HepG2 (cell line): ENCODE data around the gene PALM. TPM values are rescaled to one million over a fixed set of nuclear protein-coding genes. Genes with fewer than 3 reads are reported as not detected.

ENCODE experiments used
- FOXK2 ChIP-seq: fragments of 450-650 bp; IDR thresholded peaks from 2 replicates; pipeline ENCODE4 v1.6.1; 2016
- NR2F6 ChIP-seq, 2 experiments: IDR thresholded peaks; 2 replicates each; pipeline ENCODE4 v1.6.1; 2016; ENCODE audit warnings: antibody characterized with exemption in 1 of 2, mild to moderate bottlenecking in 1 of 2
- RAD51 ChIP-seq: fragments of 450-650 bp; IDR thresholded peaks from 2 replicates; pipeline ENCODE4 v1.6.1; 2016; ENCODE audit warnings: borderline replicate concordance
- SP140L ChIP-seq: sonication (generic); formaldehyde crosslinking; IDR thresholded peaks from 2 replicates; pipeline ENCODE4 v1.4.0; 2020; ENCODE audit warnings: missing genetic modification reagents, borderline replicate concordance
- ZNF253 ChIP-seq: sonication (generic); formaldehyde crosslinking; IDR thresholded peaks from 2 replicates; pipeline ENCODE4 v1.8.0; 2022; ENCODE audit warnings: mild to moderate bottlenecking, missing genetic modification reagents, borderline replicate concordance
- ZNF329 ChIP-seq: sonication (generic); formaldehyde crosslinking; IDR thresholded peaks from 2 replicates; pipeline ENCODE4 v1.9.0; 2021; ENCODE audit warnings: low read depth, mild to moderate bottlenecking, missing genetic modification reagents
- ZNF850 ChIP-seq: sonication (generic); formaldehyde crosslinking; conservative IDR thresholded peaks from 2 replicates; pipeline ENCODE4 v1.9.0; 2021; ENCODE audit warnings: mild to moderate bottlenecking, missing genetic modification reagents
- polyA plus RNA-seq, 8 experiments: library from polyadenylated mRNA; depleted of rRNA in 3 of 8; stranded (reverse) in 7 of 8; unstranded in 1 of 8; fragments of >200 nt; fragmentation: Illumina TruSeq in 4 of 8; extraction: Trizol in 4 of 8; gene quantifications; 2 replicates each; pipeline versions ENCODE4 v1.2.1 to v1.2.3, GENCODE V29; 2011 to 2016; ENCODE audit warnings: low read depth in 4 of 8, missing spikeins in 1 of 8, mixed read lengths in 1 of 8; ENCODE audit not compliant: insufficient read depth in 1 of 8
- total RNA-seq, 5 experiments: library from RNA; depleted of rRNA; stranded (reverse); fragments of >200 nt; fragmentation: Illumina TruSeq; extraction: Trizol; gene quantifications; 2 replicates each; pipeline ENCODE4 v1.2.3, GENCODE V29; 2016; ENCODE audit warnings: low read depth in 1 of 5
- TF ChIP-seq, protein P1 (sequence below): IDR thresholded peaks from 2 replicates; pipeline ENCODE4 v1.6.1; 2016; ENCODE audit warnings: low read depth, missing genetic modification reagents, missing compliant biosample characterization
- TF ChIP-seq, protein P2 (sequence below): sonication (generic); formaldehyde crosslinking; IDR thresholded peaks from 2 replicates; pipeline ENCODE4 v1.9.0; 2021; ENCODE audit warnings: missing genetic modification reagents, mild to moderate bottlenecking, borderline replicate concordance
- TF ChIP-seq, protein P3 (sequence below): sonication (generic); formaldehyde crosslinking; IDR thresholded peaks from one replicate; pipeline ENCODE4 v1.5.1; 2020; ENCODE audit warnings: mild to moderate bottlenecking, missing genetic modification reagents; ENCODE audit errors: not compliant biosample characterization
- TF ChIP-seq, protein P4 (sequence below): IDR thresholded peaks from 2 replicates; pipeline ENCODE4 v1.6.1; 2016; ENCODE audit warnings: mild to moderate bottlenecking, missing biosample characterization, missing genetic modification reagents

PALM gene
- total and polyA plus RNA-seq, 2 of the 13 experiments (the other 11 are each of a cell fraction or from before 2014, with no cell fraction given) = 4.0 to 9.7 TPM

DNA sequence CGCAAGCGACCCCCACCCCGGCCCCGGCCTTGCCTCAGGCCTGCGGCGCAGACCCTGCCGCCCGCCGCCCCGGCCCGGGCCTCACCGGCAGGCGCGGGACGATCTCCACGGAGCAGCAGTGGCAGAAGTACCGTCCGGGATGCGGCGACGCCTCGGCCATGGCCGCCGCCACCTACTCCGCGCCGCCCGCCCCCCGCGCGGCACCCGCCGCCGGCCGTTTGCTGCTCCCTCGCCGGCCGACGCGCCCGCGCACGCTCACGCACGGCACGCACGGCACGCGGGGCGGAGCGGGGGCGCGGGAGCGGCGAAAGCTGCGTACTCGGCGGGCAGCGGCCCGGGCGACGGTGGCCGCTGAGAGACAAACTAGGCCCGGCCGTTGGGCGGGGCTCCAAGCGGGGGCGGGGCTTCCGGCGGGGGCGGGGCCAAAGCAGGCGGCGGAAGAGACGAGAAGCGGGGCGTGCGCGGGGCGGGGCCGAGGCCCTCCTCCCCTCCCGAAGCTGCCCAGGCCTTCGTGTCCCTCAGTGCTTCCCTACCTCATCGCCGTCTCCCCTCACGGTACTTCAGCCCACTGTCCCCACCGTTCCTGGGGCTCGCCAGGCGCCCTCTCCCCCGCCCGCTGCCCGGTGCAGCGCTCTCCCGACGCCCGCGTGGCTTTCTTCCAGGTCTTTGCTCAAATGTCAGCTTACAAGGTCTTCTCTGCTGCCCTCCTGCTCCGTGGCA lies 45.6 kb upstream of the PALM start, which contains the start of gene RNF126 (continued):
- TF ChIP-seq, protein P1, sequence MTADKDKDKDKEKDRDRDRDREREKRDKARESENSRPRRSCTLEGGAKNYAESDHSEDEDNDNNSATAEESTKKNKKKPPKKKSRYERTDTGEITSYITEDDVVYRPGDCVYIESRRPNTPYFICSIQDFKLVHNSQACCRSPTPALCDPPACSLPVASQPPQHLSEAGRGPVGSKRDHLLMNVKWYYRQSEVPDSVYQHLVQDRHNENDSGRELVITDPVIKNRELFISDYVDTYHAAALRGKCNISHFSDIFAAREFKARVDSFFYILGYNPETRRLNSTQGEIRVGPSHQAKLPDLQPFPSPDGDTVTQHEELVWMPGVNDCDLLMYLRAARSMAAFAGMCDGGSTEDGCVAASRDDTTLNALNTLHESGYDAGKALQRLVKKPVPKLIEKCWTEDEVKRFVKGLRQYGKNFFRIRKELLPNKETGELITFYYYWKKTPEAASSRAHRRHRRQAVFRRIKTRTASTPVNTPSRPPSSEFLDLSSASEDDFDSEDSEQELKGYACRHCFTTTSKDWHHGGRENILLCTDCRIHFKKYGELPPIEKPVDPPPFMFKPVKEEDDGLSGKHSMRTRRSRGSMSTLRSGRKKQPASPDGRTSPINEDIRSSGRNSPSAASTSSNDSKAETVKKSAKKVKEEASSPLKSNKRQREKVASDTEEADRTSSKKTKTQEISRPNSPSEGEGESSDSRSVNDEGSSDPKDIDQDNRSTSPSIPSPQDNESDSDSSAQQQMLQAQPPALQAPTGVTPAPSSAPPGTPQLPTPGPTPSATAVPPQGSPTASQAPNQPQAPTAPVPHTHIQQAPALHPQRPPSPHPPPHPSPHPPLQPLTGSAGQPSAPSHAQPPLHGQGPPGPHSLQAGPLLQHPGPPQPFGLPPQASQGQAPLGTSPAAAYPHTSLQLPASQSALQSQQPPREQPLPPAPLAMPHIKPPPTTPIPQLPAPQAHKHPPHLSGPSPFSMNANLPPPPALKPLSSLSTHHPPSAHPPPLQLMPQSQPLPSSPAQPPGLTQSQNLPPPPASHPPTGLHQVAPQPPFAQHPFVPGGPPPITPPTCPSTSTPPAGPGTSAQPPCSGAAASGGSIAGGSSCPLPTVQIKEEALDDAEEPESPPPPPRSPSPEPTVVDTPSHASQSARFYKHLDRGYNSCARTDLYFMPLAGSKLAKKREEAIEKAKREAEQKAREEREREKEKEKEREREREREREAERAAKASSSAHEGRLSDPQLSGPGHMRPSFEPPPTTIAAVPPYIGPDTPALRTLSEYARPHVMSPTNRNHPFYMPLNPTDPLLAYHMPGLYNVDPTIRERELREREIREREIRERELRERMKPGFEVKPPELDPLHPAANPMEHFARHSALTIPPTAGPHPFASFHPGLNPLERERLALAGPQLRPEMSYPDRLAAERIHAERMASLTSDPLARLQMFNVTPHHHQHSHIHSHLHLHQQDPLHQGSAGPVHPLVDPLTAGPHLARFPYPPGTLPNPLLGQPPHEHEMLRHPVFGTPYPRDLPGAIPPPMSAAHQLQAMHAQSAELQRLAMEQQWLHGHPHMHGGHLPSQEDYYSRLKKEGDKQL (CRISPR knock-in tag) = no peak
- TF ChIP-seq, protein P2, sequence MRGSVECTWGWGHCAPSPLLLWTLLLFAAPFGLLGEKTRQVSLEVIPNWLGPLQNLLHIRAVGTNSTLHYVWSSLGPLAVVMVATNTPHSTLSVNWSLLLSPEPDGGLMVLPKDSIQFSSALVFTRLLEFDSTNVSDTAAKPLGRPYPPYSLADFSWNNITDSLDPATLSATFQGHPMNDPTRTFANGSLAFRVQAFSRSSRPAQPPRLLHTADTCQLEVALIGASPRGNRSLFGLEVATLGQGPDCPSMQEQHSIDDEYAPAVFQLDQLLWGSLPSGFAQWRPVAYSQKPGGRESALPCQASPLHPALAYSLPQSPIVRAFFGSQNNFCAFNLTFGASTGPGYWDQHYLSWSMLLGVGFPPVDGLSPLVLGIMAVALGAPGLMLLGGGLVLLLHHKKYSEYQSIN (CRISPR knock-in tag) = no peak
- TF ChIP-seq RAD51 (no peak), NR2F6 (IDR thresholded peaks at IDR 0.05) (no peak), NR2F6 (CRISPR knock-in tag; IDR thresholded peaks at IDR 0.05) (no peak), SP140L (CRISPR knock-in tag) (no peak), ZNF329 (CRISPR knock-in tag) (no peak; the same call in none of the 2 replicates), ZNF253 (CRISPR knock-in tag) (no peak), FOXK2 (no peak), ZNF850 (CRISPR knock-in tag) (no peak)
- TF ChIP-seq, protein P3, sequence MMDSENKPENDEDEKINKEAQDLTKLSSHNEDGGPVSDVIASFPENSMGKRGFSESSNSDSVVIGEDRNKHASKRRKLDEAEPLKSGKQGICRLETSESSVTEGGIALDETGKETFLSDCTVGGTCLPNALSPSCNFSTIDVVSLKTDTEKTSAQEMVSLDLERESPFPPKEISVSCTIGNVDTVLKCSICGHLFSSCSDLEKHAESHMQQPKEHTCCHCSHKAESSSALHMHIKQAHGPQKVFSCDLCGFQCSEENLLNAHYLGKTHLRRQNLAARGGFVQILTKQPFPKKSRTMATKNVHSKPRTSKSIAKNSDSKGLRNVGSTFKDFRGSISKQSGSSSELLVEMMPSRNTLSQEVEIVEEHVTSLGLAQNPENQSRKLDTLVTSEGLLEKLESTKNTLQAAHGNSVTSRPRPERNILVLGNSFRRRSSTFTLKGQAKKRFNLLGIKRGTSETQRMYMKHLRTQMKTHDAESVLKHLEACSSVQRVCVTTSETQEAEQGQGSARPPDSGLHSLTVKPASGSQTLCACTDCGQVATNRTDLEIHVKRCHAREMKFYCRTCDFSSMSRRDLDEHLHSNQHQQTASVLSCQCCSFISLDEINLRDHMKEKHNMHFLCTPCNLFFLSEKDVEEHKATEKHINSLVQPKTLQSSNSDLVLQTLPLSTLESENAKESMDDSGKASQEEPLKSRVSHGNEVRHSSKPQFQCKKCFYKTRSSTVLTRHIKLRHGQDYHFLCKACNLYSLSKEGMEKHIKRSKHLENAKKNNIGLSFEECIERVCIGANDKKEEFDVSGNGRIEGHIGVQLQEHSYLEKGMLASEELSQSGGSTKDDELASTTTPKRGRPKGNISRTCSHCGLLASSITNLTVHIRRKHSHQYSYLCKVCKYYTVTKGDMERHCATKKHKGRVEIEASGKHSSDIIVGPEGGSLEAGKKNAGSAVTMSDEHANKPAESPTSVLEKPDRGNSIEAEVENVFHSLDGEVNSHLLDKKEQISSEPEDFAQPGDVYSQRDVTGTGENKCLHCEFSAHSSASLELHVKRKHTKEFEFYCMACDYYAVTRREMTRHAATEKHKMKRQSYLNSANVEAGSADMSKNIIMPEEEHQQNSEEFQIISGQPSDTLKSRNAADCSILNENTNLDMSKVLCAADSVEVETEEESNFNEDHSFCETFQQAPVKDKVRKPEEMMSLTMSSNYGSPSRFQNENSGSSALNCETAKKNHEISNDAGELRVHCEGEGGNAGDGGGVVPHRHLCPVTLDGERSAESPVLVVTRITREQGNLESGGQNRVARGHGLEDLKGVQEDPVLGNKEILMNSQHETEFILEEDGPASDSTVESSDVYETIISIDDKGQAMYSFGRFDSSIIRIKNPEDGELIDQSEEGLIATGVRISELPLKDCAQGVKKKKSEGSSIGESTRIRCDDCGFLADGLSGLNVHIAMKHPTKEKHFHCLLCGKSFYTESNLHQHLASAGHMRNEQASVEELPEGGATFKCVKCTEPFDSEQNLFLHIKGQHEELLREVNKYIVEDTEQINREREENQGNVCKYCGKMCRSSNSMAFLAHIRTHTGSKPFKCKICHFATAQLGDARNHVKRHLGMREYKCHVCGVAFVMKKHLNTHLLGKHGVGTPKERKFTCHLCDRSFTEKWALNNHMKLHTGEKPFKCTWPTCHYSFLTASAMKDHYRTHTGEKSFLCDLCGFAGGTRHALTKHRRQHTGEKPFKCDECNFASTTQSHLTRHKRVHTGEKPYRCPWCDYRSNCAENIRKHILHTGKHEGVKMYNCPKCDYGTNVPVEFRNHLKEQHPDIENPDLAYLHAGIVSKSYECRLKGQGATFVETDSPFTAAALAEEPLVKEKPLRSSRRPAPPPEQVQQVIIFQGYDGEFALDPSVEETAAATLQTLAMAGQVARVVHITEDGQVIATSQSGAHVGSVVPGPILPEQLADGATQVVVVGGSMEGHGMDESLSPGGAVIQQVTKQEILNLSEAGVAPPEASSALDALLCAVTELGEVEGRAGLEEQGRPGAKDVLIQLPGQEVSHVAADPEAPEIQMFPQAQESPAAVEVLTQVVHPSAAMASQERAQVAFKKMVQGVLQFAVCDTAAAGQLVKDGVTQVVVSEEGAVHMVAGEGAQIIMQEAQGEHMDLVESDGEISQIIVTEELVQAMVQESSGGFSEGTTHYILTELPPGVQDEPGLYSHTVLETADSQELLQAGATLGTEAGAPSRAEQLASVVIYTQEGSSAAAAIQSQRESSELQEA (CRISPR knock-in tag) = no peak
- TF ChIP-seq, protein P4, sequence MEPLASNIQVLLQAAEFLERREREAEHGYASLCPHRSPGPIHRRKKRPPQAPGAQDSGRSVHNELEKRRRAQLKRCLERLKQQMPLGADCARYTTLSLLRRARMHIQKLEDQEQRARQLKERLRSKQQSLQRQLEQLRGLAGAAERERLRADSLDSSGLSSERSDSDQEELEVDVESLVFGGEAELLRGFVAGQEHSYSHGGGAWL (CRISPR knock-in tag) = peak; percentile 79
